WTC11 (cell line): ENCODE measurements around the gene KRTAP9-4.
"Not testable (repeated sequence)": the region's sequence is repeated elsewhere in the genome, so short reads cannot be mapped to it uniquely, and the experiment has no call there.

Experiments used
- CTCF ChIP-seq: fragments of 200-600 bp; IDR thresholded peaks from 2 replicates; pipeline ENCODE4 v1.8.0; 2022; ENCODE audit warnings: antibody characterized with exemption
- E2F4 ChIP-seq: sonication (generic); formaldehyde crosslinking; IDR thresholded peaks from 2 replicates; pipeline ENCODE4 v1.8.1; 2022; ENCODE audit warnings: low read depth, mild to moderate bottlenecking, moderate library complexity, missing genetic modification reagents, borderline replicate concordance
- ESRRA ChIP-seq: sonication (generic); formaldehyde crosslinking; IDR thresholded peaks from 2 replicates; pipeline ENCODE4 v1.8.1; 2022; ENCODE audit warnings: mild to moderate bottlenecking, missing genetic modification reagents, borderline replicate concordance
- FOXJ3 ChIP-seq: sonication (generic); formaldehyde crosslinking; IDR thresholded peaks from 2 replicates; pipeline ENCODE4 v1.9.0; 2021; ENCODE audit warnings: missing genetic modification reagents, mild to moderate bottlenecking, borderline replicate concordance
- FOXP4 ChIP-seq: sonication (generic); formaldehyde crosslinking; IDR thresholded peaks from 2 replicates; pipeline ENCODE4 v1.8.0; 2022; ENCODE audit warnings: mild to moderate bottlenecking, missing genetic modification reagents
- NFYB ChIP-seq: sonication (generic); formaldehyde crosslinking; conservative IDR thresholded peaks from 2 replicates; pipeline ENCODE4 v1.8.0; 2022; ENCODE audit warnings: low read depth, missing genetic modification reagents
- NR1H2 ChIP-seq: sonication (generic); formaldehyde crosslinking; IDR thresholded peaks from 2 replicates; pipeline ENCODE4 v1.9.0; 2021; ENCODE audit warnings: mild to moderate bottlenecking, moderate library complexity, missing genetic modification reagents
- OVOL2 ChIP-seq: fragments of 250-450 bp; sonication (Bioruptor Pico); IDR thresholded peaks from 2 replicates; pipeline ENCODE4 v1.9.0; 2021; ENCODE audit warnings: mild to moderate bottlenecking, borderline replicate concordance
- PRDM15 ChIP-seq: sonication (generic); formaldehyde crosslinking; IDR thresholded peaks from 2 replicates; pipeline ENCODE4 v1.8.0; 2022; ENCODE audit warnings: missing genetic modification reagents
- ZNF121 ChIP-seq: sonication (generic); formaldehyde crosslinking; IDR thresholded peaks from 2 replicates; pipeline ENCODE4 v1.8.0; 2023; ENCODE audit warnings: missing genetic modification reagents
- ZSCAN18 ChIP-seq: fragments of 250-450 bp; sonication (Bioruptor Pico); IDR thresholded peaks from 2 replicates; pipeline ENCODE4 v2.1.2; 2022; ENCODE audit warnings: mild to moderate bottlenecking, moderate library complexity

GRCh38 chr17:41237116-41237515 is 12.4 kb upstream of the KRTAP9-4 start:
- TF ChIP-seq CTCF; ESRRA (CRISPR knock-in tag); OVOL2 (CRISPR knock-in tag); ZSCAN18 (CRISPR knock-in tag); ZNF121 (CRISPR knock-in tag); NFYB (CRISPR knock-in tag); PRDM15; FOXJ3; NR1H2 (CRISPR knock-in tag); E2F4; FOXP4: not testable (repeated sequence)
